Myocyte (in vitro differentiated cells): Measurements from ENCODE around the gene SIRPB2. TPM values are rescaled to one million over a fixed set of nuclear protein-coding genes. Genes with fewer than 3 reads are reported as not detected.

Source experiments
- DNase-seq: peaks from one replicate; pipeline ENCODE4 v3.0.0-alpha.2; 2012; ENCODE audit warnings: low read depth
- total RNA-seq: library from RNA; depleted of rRNA; stranded (reverse); fragments of >200 nt; gene quantifications from 2 replicates; pipeline ENCODE4 v1.2.3, GENCODE V29; 2014

Gene SIRPB2
- total RNA-seq, 1 donor from 2014 or later = not detected

DNA sequence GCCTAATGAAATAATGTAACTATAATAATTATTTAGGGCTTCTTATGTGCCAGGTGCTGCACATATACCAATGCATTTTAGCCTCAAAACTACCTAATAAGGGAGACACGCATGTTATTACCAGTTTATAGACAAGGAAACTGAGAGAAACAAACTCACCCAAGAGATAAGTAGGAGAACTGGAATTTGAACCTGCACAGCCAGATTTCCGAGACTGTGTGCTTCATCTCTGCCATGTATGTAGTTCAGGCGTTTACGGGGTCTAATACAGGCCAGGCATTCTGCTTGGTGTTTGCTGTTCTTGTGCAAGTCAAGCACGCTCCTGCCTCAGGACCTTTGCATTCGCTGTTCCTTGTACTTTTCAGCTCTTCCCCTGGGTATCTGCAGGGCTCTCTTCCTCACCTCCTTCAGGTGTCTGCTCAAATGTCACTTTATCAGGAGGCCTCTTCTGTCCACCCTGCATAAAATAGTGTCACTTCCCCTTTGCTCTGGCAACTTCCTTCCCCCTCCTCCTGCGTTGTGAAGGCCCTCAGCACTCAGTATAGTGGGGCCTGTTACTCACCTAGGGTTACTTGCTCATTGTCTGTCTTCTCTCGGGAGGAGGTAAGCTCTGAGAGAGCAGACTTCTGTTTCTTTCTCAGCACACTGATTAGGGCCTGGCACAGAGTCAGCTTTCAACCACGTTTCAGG, 18.5 kb downstream of the SIRPB2 start:
- no peak for DNase-seq

DNA sequence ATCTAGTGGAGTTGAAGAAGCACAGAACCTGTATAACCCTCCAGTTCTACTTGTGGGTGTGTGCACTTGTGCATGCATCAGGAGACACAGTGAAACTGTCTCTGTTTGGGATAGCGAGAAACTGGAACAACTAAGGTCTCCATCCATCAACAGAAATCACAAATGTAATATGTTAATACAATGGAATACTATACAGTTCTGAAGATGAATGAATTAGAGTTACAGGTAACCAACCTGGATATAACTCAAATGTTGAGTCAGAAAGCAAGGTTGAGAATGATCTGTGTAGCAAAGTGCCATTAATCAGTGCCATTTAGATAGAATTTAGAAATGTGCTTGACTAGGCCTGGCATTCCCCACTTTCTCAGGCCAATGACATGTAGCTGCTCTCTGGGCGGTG, 20.0 kb downstream of the SIRPB2 start:
- no peak for DNase-seq

DNA sequence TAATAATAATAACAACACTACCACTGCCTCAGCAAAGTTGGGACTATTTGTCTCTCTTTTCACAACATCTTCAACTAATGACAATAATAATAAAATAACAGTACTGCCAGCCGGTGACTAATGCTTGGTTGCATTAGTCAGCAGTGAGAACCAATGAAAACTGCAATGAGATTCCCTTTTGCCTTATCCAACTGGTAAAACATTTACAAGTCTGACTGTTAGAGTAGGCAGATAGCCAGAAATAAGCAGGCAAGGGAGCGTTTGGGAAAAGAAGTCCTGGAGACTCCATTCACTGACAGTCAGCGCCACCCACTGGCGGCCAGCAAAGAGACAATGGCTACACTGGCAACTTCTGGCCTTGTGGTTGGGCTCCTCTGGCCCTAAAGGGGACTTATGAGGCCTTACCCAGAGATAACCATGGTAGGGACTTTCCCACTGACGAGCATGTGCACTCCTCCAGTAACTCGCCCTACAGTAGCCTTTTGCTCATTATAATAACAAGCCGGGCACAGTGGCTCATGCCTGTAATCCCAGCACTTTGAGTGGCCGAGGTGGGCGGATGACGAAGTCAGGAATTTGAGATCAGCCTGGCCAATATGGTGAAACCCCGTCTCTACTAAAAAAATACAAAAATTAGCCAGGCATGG, 21.2 kb downstream of the SIRPB2 start:
- DNase-seq = peak; percentile 99

DNA sequence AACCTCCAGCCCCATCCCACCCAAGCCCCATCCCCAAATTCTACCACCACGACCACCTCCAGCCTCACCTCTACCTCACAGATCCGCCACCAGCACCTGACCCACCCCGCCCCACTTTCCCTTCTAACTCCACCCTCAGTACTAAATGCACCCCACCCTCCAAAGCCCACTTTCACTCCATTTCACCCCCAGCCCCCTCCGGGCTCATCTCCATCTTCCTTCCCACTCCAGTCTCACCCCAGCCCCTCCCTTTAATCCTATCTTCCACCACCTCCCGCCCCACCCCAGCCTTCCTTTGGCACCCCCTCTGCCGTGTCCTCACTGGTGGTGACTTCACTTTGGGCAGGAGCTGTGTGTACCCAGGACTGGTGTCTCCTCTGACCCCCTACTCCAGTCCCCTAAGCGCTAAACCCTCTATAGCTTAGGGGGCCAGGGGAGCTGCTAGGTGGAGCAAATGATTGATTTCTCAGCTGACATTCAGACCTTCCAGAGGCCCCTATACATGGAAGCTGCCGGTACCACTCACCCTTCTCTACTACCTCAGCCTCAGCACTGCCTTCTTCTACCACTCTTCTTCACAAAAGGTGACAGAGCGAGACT, 21.8 kb downstream of the SIRPB2 start:
- DNase-seq = no peak

DNA sequence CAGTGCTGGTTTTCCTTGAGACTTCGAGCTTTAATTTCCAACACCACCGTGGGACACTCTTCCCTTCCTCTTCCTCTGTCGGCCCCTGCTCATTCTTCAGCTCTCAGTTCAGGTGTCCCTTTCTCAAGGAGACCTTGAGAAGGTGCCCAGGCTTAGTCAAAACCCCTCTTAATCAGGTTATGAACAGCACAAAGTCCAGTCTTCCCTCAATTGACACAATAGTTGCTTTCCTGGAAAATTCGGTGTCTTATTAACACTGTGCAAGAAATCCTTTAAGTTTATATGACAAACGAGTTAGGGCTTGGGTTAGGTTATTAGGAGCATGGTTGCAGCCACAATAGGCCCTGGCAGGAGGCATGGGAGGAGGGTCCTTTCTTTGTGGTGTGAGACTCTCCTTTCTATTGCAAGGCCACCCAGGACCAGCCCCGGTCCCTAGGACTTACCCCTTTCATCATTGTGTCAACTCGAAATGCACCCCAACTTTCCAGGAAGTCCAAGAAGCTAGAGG, 23.0 kb downstream of the SIRPB2 start:
- no peak for DNase-seq

DNA sequence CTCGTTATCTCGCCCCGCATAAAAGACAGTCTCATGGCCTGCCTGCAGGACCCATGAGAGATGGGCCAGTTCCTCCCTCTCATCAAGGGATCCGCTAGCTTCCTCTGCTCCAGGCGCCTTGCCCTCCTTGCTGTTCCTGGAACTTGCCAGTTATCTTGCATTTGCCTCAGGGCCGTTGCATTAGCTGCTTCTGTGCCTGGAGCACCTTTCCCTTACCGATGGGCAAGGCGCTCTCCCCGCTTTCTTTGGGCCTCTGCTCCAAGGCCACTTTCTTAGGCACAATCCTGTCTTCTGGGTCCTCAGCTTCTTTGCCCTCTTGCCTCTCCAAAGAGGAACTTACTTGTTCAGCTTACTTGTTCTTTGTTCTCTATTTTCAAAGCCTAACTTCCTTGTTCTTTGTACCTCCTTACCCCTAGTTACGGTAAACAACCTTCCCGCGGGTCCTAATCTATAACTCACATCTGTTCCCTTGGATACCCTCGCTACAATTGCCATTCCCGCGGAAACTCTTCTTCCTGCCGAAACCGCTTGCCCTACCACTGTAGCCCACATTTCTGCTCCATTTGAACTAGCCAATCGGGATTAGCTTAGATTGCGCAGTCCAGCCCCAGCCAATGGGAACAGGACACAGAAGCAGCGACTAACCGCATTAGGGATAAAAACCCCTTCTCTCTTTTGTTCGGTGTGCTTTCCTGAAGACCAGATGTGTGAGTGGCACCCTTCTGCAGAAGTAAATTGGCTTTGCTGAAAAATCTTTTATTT, 23.7 kb downstream of the SIRPB2 start:
- no peak for DNase-seq

DNA sequence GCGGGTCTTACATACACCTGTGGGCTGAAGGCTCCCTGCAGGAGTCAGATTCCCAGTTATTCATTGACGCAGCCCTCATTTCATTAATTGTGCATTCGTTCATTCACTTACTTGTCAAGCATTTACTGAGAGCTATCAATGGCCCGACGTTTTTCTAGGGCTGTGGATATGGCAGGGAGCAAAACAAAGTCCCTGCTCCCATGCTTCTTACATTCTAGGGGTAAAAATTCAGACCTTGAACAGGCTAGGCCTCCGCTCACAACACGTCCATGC, 24.2 kb downstream of the SIRPB2 start:
- no peak for DNase-seq

DNA sequence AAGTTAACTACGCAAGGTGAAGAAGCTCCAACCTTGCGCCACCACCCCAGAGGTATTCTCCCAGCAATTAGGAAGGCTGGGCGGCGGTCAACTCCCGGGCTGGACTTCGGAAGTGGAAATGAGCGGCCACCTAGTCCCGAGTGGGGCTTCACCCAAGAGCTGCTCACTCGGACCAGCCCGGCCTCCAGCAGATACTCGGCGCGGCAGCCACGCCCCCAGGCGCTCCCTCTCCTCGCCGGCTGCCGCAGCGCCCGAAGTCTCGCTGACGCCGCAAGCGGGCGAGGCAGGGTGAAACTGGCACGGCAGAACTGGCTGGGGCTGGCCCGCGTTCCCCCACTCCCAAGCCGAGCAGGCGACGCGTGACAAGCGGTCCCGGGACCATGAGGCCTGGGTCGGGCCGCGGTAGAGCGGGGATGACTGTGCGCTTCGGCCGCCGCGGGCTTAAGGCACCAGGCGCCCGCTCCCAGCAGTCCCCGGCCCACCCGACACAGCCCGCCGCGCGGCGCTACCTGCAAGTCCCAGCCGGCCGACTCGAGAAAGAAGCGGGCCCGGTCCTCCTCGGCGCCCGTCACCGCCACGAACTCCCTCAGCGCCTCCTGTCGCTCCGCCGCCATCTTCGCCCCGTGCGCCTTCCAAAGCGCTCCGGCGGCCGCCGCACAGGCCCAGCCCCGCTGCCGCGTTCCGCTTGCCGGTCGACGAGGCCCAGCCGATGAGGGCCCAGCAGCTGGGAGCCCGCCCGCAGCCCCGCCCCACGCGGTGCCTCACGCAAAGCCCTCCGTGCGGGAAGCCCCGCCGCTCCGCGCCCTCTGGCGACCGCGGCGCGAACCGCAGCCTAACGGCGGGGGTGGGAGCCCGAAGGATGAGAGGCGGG, 24.8 kb downstream of the SIRPB2 start, which contains the start of gene NSFL1C:
Gene NSFL1C, minus strand, starts transcription at position 639 of the 871 bp plus-strand sequence. Its CDS starts 25 bp downstream, at position 614.
- peak; percentile 93 for DNase-seq

DNA sequence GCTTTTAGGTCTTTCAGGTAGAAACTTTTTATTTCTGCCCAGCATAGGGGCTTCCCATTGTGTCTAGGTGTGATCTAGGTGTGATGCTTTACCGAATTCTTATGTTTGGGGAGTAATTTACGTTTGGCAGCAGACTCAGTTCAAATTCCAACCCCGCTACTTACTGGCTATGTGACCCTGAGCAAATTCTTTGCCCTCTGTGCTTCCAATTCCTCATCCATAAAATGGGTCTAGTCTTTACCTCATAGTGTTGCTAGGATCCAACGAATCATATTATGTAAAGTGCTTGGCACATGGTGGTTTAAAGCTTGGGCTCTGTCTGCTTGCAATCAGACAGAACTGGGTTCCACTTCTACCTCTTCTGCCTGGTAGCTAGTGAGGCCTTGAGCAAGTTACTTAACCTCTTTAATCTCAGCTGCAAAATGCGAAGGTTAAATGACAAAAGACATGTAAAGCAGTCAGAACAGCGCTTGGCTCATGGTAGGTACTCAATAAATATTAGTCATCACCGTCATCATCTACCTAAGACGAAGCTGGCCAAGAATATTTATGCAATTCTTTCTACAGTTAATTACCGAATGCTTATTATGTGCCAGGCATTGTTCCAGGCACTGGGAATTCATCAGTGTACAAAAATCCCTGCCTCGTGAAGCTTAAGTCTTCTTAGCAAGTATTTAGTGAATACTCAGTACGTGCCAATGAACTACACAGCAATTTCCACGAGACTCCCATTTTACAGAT, 25.6 kb downstream of the SIRPB2 start:
- DNase-seq = no peak

DNA sequence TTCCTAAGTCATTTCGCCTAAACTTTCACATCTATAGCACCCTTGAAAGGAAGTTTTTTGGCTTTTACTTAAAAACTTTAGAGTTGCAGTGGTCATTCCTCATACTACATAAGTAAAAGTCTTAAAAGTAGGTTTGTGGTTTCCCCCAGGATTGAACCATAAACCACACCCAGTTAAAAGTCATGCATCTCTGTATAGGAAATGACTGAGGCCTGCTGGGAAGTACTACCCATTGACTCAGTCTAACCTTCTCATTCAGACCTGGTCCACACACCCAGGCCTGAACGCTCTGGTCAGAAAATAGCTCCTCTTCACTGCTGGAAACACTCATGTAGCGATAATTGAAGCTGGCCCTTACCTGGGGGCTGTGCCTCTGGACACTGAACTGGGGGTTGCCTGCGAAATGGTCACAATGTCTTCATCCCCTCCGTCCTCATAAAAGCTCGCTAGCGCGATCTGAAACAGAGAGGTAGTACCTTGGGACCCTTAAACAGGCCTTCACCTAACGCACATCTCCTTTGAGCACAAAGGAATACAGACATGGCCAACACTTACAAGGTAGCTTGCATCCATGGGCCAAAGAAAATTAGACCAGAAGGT, 27.1 kb downstream of the SIRPB2 start:
- no peak for DNase-seq

DNA sequence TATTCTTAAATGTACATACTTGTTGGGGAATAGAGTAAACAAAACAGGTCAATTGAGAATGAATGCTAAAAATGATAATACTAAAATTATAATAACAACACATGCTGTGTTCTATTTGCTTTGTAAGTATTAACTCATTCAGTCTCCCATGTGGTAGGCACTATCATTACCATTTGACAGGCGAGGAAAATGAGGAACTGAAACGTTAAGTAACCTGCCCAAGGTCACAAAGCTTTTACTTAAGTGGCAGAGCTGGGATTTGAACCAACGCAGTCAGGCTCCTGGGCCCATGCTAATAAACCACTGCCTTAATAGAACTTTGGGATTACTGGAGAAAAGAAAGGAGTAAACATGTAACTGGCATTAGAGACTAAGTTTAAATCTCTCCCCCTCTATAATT, 28.4 kb downstream of the SIRPB2 start:
- no peak for DNase-seq

DNA sequence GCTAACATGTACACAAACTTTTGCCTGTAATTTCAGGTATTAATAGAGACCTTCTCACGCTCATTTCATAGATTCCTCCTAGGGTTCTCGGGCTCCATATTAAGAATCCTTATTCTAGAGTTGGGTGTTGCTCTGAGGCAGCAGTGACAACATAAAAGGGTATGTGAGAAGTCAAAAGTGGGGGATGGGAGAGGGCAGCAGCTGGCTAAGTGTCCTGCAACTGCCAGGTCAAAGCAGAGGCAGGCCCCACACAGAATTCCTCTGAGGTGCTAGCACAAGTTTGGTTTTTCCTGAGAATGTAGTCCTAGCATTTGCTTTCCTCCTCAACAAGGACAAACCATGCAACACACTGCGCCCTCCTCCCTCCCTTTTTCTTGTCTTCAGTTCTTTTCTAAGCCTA, 29.2 kb downstream of the SIRPB2 start:
- DNase-seq = peak; percentile 29

DNA sequence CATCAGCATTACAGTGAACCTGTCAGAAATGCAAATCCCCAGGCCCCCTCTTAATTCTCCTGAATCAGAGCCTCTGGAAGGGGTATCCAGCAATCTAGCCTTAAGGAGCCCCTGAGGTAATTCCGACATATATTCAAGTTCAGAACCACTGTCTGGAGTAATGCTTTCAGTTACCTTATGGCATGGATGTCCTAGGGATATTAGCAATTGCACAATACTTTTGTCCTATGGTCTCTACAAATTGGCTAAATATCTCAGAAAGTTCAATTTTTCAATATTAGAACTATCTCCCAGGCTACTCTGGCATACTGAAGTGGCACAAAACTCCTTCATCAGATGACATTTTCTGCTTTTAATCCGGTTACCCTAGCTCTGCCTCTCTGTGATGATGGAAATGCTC, 30.9 kb downstream of the SIRPB2 start:
- no peak for DNase-seq

DNA sequence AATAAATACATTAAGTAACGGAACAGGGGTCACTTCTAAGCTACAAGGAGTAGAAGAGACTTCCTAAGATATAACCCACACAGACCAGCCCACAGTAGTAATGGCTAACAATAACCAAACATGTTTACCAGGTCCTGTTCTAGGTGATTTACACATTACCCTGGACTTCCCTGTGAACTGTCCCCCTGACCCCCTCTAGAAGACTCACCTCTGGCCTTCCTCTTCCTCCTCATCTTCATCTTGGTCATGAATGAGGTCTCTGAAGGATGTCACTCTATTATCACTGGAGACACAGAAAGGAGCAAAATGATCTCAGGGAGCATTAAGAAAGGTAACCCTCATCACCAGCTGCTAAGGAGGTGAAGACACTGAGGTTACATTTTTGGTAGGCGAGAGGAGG, 33.2 kb downstream of the SIRPB2 start:
- no peak for DNase-seq

DNA sequence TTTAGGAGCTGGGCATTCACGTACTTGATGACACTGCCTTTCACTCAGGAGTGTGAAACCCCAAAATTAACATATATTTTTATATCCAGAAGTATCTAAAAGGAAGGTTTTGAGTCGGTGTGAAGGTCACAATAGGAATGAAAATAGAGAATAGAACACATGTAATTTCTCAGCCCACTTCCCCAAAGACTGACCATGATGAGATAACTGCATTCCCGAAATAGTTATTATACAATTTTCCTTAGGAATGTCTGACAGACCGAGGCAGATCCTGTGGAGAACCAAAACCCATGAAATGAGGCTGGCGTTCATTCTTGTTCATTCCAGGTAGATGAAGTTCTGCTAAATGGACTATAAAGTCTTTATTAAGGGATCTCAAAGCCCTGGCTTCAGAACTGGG, 34.9 kb downstream of the SIRPB2 start:
- peak; percentile 43 for DNase-seq

DNA sequence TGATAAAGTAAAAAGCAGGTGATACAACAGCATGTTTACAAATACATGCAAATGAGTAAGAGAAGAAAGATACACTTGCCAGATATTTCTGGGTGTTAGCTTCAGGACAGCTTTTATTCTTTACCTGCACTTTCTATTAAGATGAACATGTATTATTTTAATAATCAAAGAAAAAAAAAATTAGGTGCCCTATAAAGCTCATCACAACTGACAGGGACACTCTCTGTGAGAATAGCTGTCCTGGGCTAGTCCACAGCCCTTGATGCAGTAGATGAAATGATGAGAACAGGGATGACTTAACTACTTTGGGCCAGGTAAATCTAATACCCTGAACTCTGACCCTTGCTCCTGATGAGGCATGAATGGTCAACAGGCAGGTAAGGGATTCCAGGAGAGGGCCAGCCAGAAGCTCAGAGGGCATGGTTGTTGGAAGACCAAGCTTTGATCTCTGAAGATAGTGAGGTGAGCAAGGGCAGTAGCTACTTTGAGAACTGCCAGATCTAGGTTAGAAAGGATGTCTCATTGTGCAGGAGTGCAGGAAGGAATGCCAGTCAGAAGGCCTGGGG, 40.2 kb downstream of the SIRPB2 start:
- peak; percentile 29 for DNase-seq

DNA sequence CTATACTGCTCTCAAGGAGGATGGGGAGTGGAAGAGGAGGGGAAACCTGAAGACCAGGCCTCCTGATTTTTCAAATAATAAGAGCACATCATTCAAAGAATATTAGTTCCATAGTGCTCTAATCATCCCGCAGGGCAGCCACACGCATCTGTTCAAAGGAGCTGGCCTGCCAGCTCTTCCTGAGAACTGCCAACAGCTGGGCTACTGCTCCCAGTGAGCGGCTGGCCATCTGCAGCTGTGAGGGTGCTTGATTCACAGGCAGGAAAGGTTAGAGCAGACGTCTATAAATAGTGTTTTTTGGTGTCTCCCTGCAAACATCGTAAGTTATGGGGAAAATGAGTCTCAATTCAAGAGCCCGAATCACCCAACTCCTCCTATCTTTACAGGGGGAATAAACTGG, 41.9 kb downstream of the SIRPB2 start:
- peak; percentile 97 for DNase-seq

DNA sequence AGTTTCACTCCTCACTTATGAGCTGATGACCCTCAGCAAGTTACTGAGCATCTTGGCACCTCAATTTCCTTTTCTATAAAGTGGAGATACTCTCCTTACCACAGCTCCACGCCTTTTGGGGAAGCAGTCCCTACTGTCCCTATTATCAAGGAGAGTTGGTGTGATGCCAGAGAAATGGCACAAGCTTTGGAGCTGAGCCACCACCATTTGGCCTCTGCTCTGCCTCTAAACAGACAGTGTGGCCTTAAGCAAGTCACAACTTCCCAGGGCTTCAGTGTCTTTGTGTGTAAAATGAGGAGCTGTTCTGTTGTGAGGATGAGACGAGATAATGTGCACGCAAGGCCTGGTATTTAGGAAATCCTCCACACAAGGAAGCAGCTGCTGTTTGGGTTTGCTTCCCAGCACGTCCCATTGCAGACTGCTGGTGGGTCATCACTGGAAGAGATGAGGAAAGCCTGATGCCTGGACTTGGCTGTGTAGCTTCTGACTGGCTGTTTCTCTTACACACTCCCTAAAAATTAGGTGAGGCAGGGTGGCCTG, 43.1 kb downstream of the SIRPB2 start:
- peak; percentile 97 for DNase-seq

DNA sequence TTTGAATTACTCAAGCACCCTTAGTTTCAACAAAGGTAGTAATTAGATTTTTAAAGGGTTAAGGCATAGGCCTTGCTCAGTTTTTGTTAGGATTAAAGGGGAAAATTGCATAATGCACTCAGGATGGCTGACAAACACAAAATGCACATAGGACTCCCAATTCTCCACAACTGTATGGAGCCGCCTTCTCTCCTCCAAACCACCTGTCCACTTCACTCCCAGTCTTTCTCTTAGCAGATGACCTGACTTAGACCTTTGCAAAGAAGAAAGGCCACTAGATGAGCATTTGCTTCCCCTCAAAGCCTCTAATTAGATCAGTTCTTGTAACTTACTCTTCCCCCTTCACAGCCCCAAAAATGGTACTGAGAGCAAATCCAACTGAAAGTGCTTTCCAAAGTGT, 44.7 kb downstream of the SIRPB2 start:
- DNase-seq = peak; percentile 43
